K562 treated with DMSO at 1 percent for 4 hours (cell line): ENCODE results near the gene ST14. TPM values are rescaled to one million over a fixed set of nuclear protein-coding genes. Genes with fewer than 3 reads are reported as not detected.

Source experiments
- total RNA-seq: library from RNA; unstranded; fragments of 300-600 nt; gene quantifications from 2 replicates; pipeline ENCODE4 v1.2.3, GENCODE V29; 2022; ENCODE audit not compliant: insufficient read depth

The ST14 gene
- not detected in 2 replicates for total RNA-seq

GRCh38 chr11:130159657-130160497, at the start of gene ST14:
ST14 (plus strand) TSS chr11:130159782; CDS start chr11:130159980, 198 bp downstream.

Other genes starting within 250 kb of the ST14 start
- 2.9 and 3.5 TPM in 2 replicates for gene PRDM10, start 156.9 kb upstream of the ST14 start, total RNA-seq
- 145 and 156 TPM in 2 replicates for gene APLP2, start 89.9 kb upstream of the ST14 start, total RNA-seq
- gene ZBTB44, start 155.1 kb downstream of the ST14 start, total RNA-seq = 16.0 and 17.2 TPM in 2 replicates